HepG2 (cell line): ENCODE data around the gene CASP3. TPM values are rescaled to one million over a fixed set of nuclear protein-coding genes. Genes with fewer than 3 reads are reported as not detected.
A peak's percentile ranks its signal among the peaks of the same experiment; 100 is the strongest.

ENCODE experiments used
- ATAC-seq: fragments of 200-7000 bp; cut with Tn5 transposase; 3 replicates; pipeline ENCODE4 v1.9.1; 2020; ENCODE audit warnings: mild to moderate bottlenecking, moderate library complexity
- BruUV-seq: library from RNA; stranded (reverse); fragments of 400-500 nt; replicated peaks from 2 replicates; lab custom pipeline; 2021; lab: Mats Ljungman, UMichigan
- CTCF ChIA-PET: fragments of 300-600 bp; formaldehyde crosslinking; extraction: SDS; loops from one replicate; lab custom pipeline; 2021; ENCODE audit warnings: low total read pairs, inconsistent platforms, low intra/inter-chr PET ratio; lab: Yijun Ruan, JAX
- POLR2A ChIA-PET: fragments of 350-600 bp; sonication (Branson Sonifier 250); formaldehyde crosslinking; loops from one replicate; lab custom pipeline; 2020; ENCODE audit warnings: antibody characterized with exemption, inconsistent platforms; lab: Yijun Ruan, JAX
- DNase-seq: peaks from one replicate; pipeline ENCODE4 v3.0.0-alpha.2; 2015; ENCODE audit warnings: low spot score
- FAIRE-seq: peaks from 3 replicates; lab custom pipeline; 2011; peaks lifted over from hg19 to GRCh38; lab: Jason Lieb, UNC
- H2AFZ ChIP-seq: one replicate; pipeline ENCODE4 v1.6.1; 2011; ENCODE audit warnings: low read length, inconsistent platforms
- H3K27ac ChIP-seq: fragments of 300-600 bp; 3 replicates; pipeline ENCODE4 v1.8.0; 2011; ENCODE audit warnings: mixed run types, mild to moderate bottlenecking, mixed read lengths, low read length, inconsistent platforms; ENCODE audit not compliant: insufficient read depth; ENCODE audit errors: extremely low read length
- H3K27me3 ChIP-seq, 2 experiments: fragments of 200-600 bp in 1 of 2; 2 replicates in 1 of 2; 3 replicates in 1 of 2; pipeline versions ENCODE4 v1.6.0 to v1.8.0; 2011; ENCODE audit warnings: low read length in 2 of 2, mild to moderate bottlenecking in 2 of 2, moderate library complexity in 2 of 2, inconsistent platforms in 1 of 2; ENCODE audit not compliant: insufficient read depth in 2 of 2, control insufficient read depth in 1 of 2
- H3K36me3 ChIP-seq, 2 experiments: fragments of 200-600 bp in 1 of 2; replicated peaks in 1 of 2; 2 replicates in 1 of 2; 3 replicates in 1 of 2; pipeline versions ENCODE4 v1.5.1 to v1.8.0; 2011; ENCODE audit warnings: low read length in 2 of 2, inconsistent platforms in 1 of 2; ENCODE audit not compliant: insufficient read depth in 2 of 2, control insufficient read depth in 1 of 2
- H3K4me1 ChIP-seq: 2 replicates; pipeline ENCODE4 v1.5.1; 2012; ENCODE audit warnings: low read length, inconsistent platforms; ENCODE audit not compliant: insufficient read depth
- H3K4me2 ChIP-seq: 2 replicates; pipeline ENCODE4 v1.6.0; 2011; ENCODE audit warnings: low read depth, low read length, inconsistent platforms
- H3K4me3 ChIP-seq, 3 experiments: fragments of 200-600 bp in 1 of 3; sonication (generic), shearing (Covaris generic) in 1 of 3; replicated peaks in 1 of 3; 2 replicates each; pipeline ENCODE4 v1.5.1; 2011 to 2016; ENCODE audit warnings: low read length in 3 of 3, inconsistent platforms in 2 of 3, low read depth in 2 of 3, mild to moderate bottlenecking in 2 of 3, control low read depth in 1 of 3, mixed read lengths in 1 of 3; ENCODE audit not compliant: insufficient read depth in 1 of 3
- H3K79me2 ChIP-seq: one replicate; pipeline ENCODE4 v1.6.1; 2011; ENCODE audit warnings: low read length, inconsistent platforms; ENCODE audit not compliant: insufficient read depth
- H3K9ac ChIP-seq: 2 replicates; pipeline ENCODE4 v1.6.0; 2011; ENCODE audit warnings: mild to moderate bottlenecking, low read depth, low read length, inconsistent platforms; ENCODE audit not compliant: insufficient read depth
- H3K9me3 ChIP-seq: 2 replicates; pipeline ENCODE4 v1.5.1; 2012; ENCODE audit warnings: mild to moderate bottlenecking, low read length
- H4K20me1 ChIP-seq: 2 replicates; pipeline ENCODE4 v1.6.0; 2011; ENCODE audit warnings: inconsistent platforms, mild to moderate bottlenecking, low read length, moderate library complexity; ENCODE audit not compliant: insufficient read depth
- CEBPZ ChIP-seq: IDR thresholded peaks from 2 replicates; pipeline ENCODE4 v1.6.1; 2012; ENCODE audit warnings: low read length, improper control_type of control experiment
- ETS1 ChIP-seq: sonication (generic); formaldehyde crosslinking; IDR thresholded peaks from 2 replicates; pipeline ENCODE4 v1.4.0; 2020; ENCODE audit warnings: missing genetic modification reagents
- KMT2A ChIP-seq: sonication (generic); formaldehyde crosslinking; IDR thresholded peaks from 2 replicates; pipeline ENCODE4 v1.4.0; 2020; ENCODE audit warnings: missing genetic modification reagents
- MEIS1 ChIP-seq: sonication (generic); formaldehyde crosslinking; IDR thresholded peaks from 2 replicates; pipeline ENCODE4 v1.9.0; 2021; ENCODE audit warnings: mild to moderate bottlenecking, missing genetic modification reagents, moderate library complexity, borderline replicate concordance
- MTF1 ChIP-seq: sonication (generic); formaldehyde crosslinking; IDR thresholded peaks from 2 replicates; pipeline ENCODE4 v1.5.0; 2020; ENCODE audit warnings: missing genetic modification reagents
- NCOA1 ChIP-seq: sonication (generic); formaldehyde crosslinking; IDR thresholded peaks from 2 replicates; pipeline ENCODE4 v1.9.0; 2021; ENCODE audit warnings: missing genetic modification reagents
- NONO ChIP-seq, 2 experiments: fragments of 450-650 bp in 1 of 2; sonication (generic) in 1 of 2; formaldehyde crosslinking in 1 of 2; IDR thresholded peaks in 1 of 2; conservative IDR thresholded peaks in 1 of 2; 2 replicates each; pipeline versions ENCODE4 v1.6.1 to v1.8.0; 2017 to 2022; ENCODE audit warnings: mild to moderate bottlenecking in 1 of 2, missing genetic modification reagents in 1 of 2, moderate library complexity in 1 of 2
- NR2C2 ChIP-seq: sonication (generic); formaldehyde crosslinking; IDR thresholded peaks from 2 replicates; pipeline ENCODE4 v1.4.0; 2020; ENCODE audit warnings: missing genetic modification reagents, mild to moderate bottlenecking, moderate library complexity, borderline replicate concordance
- SKI ChIP-seq: fragments of 450-650 bp; IDR thresholded peaks from one replicate; pipeline ENCODE4 v1.6.1; 2018; ENCODE audit warnings: mild to moderate bottlenecking; ENCODE audit not compliant: partially characterized antibody
- TFDP2 ChIP-seq: sonication (generic); formaldehyde crosslinking; IDR thresholded peaks from 2 replicates; pipeline ENCODE4 v1.4.0; 2020; ENCODE audit warnings: missing genetic modification reagents
- ZBTB7B ChIP-seq: sonication (generic); formaldehyde crosslinking; IDR thresholded peaks from 2 replicates; pipeline ENCODE4 v1.4.0; 2020; ENCODE audit warnings: missing genetic modification reagents
- ZEB1 ChIP-seq: IDR thresholded peaks from 2 replicates; pipeline ENCODE4 v1.6.1; 2012; ENCODE audit warnings: mild to moderate bottlenecking, low read depth, inconsistent platforms; ENCODE audit not compliant: insufficient replicate concordance
- ZNF451 ChIP-seq: sonication (generic); formaldehyde crosslinking; IDR thresholded peaks from 2 replicates; pipeline ENCODE4 v1.5.0; 2020; ENCODE audit warnings: mild to moderate bottlenecking, missing genetic modification reagents
- ZNF501 ChIP-seq: sonication (generic); formaldehyde crosslinking; IDR thresholded peaks from 2 replicates; pipeline ENCODE4 v1.5.1; 2020; ENCODE audit warnings: mild to moderate bottlenecking, moderate library complexity, missing genetic modification reagents
- ZSCAN12 ChIP-seq: sonication (generic); formaldehyde crosslinking; IDR thresholded peaks from 2 replicates; pipeline ENCODE4 v1.9.0; 2021; ENCODE audit warnings: mild to moderate bottlenecking, missing genetic modification reagents
- WGBS: methylation state at CpG from one replicate; pipeline ENCODE4 v1.1.6; 2017; ENCODE audit warnings: low lambda C conversion rate; 5-methylcytosine and 5-hydroxymethylcytosine counted together
- in situ Hi-C: cut with HindIII; loops from 2 replicates; pipeline ENCODE4 v1.10.0; 2017; ENCODE audit warnings: low pct_unique_long_range_greater_than_20kb; ENCODE audit not compliant: extremely low pct_ligation_motif_present
- intact Hi-C: fragments of 100-400 bp; cut with micrococcal nuclease; formaldehyde crosslinking; loops from one replicate; pipeline ENCODE4 v1.10.0; 2022; ENCODE audit not compliant: unreplicated experiment
- polyA plus RNA-seq, 8 experiments: library from polyadenylated mRNA; depleted of rRNA in 3 of 8; stranded (reverse) in 7 of 8; unstranded in 1 of 8; fragments of >200 nt; fragmentation: Illumina TruSeq in 4 of 8; extraction: Trizol in 4 of 8; gene quantifications; 2 replicates each; pipeline versions ENCODE4 v1.2.1 to v1.2.3, GENCODE V29; 2011 to 2016; ENCODE audit warnings: low read depth in 4 of 8, missing spikeins in 1 of 8, mixed read lengths in 1 of 8; ENCODE audit not compliant: insufficient read depth in 1 of 8
- total RNA-seq, 5 experiments: library from RNA; depleted of rRNA; stranded (reverse); fragments of >200 nt; fragmentation: Illumina TruSeq; extraction: Trizol; gene quantifications; 2 replicates each; pipeline ENCODE4 v1.2.3, GENCODE V29; 2016; ENCODE audit warnings: low read depth in 1 of 5
- TF ChIP-seq, protein P1 (sequence below): sonication (generic); formaldehyde crosslinking; IDR thresholded peaks from 2 replicates; pipeline ENCODE4 v1.4.0; 2020; ENCODE audit warnings: mild to moderate bottlenecking, missing genetic modification reagents

CASP3 gene
- total and polyA plus RNA-seq, 2 of the 13 experiments (the other 11 are each of a cell fraction or from before 2014, with no cell fraction given), result 26.0 to 77.8 TPM

- 0 out of 2 replicates have a peak, but pooled peaks have one; percentile 49 for TF ChIP-seq ETS1 (CRISPR knock-in tag)
- peak; percentile 54; the same call in 1 of the 2 replicates for TF ChIP-seq KMT2A (CRISPR knock-in tag)
- TF ChIP-seq ZBTB7B (CRISPR knock-in tag), result 0 out of 2 replicates have a peak, but pooled peaks have one; percentile 34
- TF ChIP-seq TFDP2 (CRISPR knock-in tag), result no peak
- TF ChIP-seq ZEB1, result peak; percentile 27
Measured at GRCh38 chr4:184648313-184649025, 778 bp downstream of the CASP3 start (continued).

- DNase-seq (no peak), FAIRE-seq (no peak), ATAC-seq (peak; percentile 17)
- Histone ChIP-seq H4K20me1 (peaks cover 10% of the 10 kb centered on the region; the same call in 1 of the 2 replicates), H3K4me2 (peak overlapping the region; percentile 94), H3K36me3 (no peaks in the 10 kb centered on the region), H3K27me3 (no peaks in the 10 kb centered on the region; a peak in 1 of 5 replicates), H3K4me1 (peaks cover 56% of the 10 kb centered on the region), H3K9ac (peak overlapping the region; percentile 89), H3K79me2 (peaks cover 61% of the 10 kb centered on the region), H2AFZ (no peak overlapping the region), H3K4me3 (peak overlapping the region; percentile 84 to 92 (median 86)), H3K9me3 (no peaks in the 10 kb centered on the region), H3K27ac (peak overlapping the region; percentile 88)
- intact Hi-C loops, result loop anchor here (2.0 to 10.0 kb wide), 4 partner anchors 21 to 383 kb away; partner anchors contain the start of gene IRF2
- CTCF ChIA-PET, result no interaction called here
- WGBS, result 0% methylated on average over 6 of the region's 6 CpGs
- in situ Hi-C loops, result no loop called here
- POLR2A ChIA-PET, result interaction anchor here (0.7 to 4.3 kb wide), 9 partner anchors 9 to 99 kb away, joined by 3 to 48 read pairs (median 5); partner anchors contain the start of gene CENPU
- BruUV-seq, result no TSS peak
- TF ChIP-seq NR2C2 (0 out of 2 replicates have a peak, but pooled peaks have one; percentile 25), ZNF501 (peak; percentile 27; the same call in 1 of the 2 replicates), CEBPZ (no peak), NONO (IDR thresholded peaks at IDR 0.05) (no peak), NONO (CRISPR knock-in tag; conservative IDR thresholded peaks at IDR 0.05) (no peak), MEIS1 (CRISPR knock-in tag) (0 out of 2 replicates have a peak, but pooled peaks have one; percentile 42), MTF1 (CRISPR knock-in tag) (no peak), NCOA1 (CRISPR knock-in tag) (0 out of 2 replicates have a peak, but pooled peaks have one; percentile 48), ZSCAN12 (no peak), ZNF451 (CRISPR knock-in tag) (no peak), SKI (no peak)
- TF ChIP-seq, protein P1, sequence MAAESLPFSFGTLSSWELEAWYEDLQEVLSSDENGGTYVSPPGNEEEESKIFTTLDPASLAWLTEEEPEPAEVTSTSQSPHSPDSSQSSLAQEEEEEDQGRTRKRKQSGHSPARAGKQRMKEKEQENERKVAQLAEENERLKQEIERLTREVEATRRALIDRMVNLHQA (CRISPR knock-in tag), result no peak
Measured at GRCh38 chr4:184648054-184648312, 1.3 kb downstream of the CASP3 start.
